Thyroid gland (tissue), 4 donors: ENCODE results near the gene FXYD1. TPM values are rescaled to one million over a fixed set of nuclear protein-coding genes. Genes with fewer than 3 reads are reported as not detected.

Source experiments
- DNase-seq, 2 donors: peaks; one replicate each; pipeline ENCODE4 v3.0.0-alpha.2; 2019
- H3K27ac ChIP-seq, 3 donors: fragments of 200-600 bp; sonication (generic); 1 replicate in 2 of 3; 2 replicates in 1 of 3; pipeline ENCODE4 v1.5.1; 2016 to 2019; ENCODE audit warnings: mild to moderate bottlenecking in 1 of 3, moderate library complexity in 1 of 3
- H3K27me3 ChIP-seq: fragments of 200-600 bp; sonication (generic); one replicate; pipeline ENCODE4 v1.5.1; 2019
- H3K36me3 ChIP-seq, 2 donors: fragments of 200-600 bp; sonication (generic); one replicate each; pipeline ENCODE4 v1.5.1; 2016 to 2019
- H3K4me1 ChIP-seq, 2 donors: fragments of 200-600 bp; sonication (generic); one replicate each; pipeline ENCODE4 v1.5.1; 2017 to 2019
- H3K4me3 ChIP-seq, 3 donors: fragments of 200-600 bp; sonication (generic); replicated peaks in 1 of 3; 1 replicate in 2 of 3; 2 replicates in 1 of 3; pipeline ENCODE4 v1.5.1; 2016; ENCODE audit warnings: mild to moderate bottlenecking in 1 of 3
- H3K9me3 ChIP-seq: fragments of 200-600 bp; sonication (generic); one replicate; pipeline ENCODE4 v1.5.1; 2017
- POLR2A ChIP-seq, 2 donors: fragments of 450-650 bp; IDR thresholded peaks; one replicate each; pipeline ENCODE4 v1.6.1; 2017; ENCODE audit warnings: antibody characterized with exemption in 2 of 2, mild to moderate bottlenecking in 2 of 2, moderate library complexity in 1 of 2
- WGBS, 2 donors: methylation state at CpG; one replicate each; pipeline ENCODE4 v1.1.5; 2017; 5-methylcytosine and 5-hydroxymethylcytosine counted together
- intact Hi-C: fragments of 100-400 bp; cut with DNase I; formaldehyde crosslinking; loops from one replicate; pipeline ENCODE4 v1.15.1; 2023
- total RNA-seq, 4 donors: library from RNA; depleted of rRNA; stranded (reverse); fragments of >200 nt; gene quantifications; one replicate each; pipeline ENCODE4 v1.2.3, GENCODE V29; 2016
- TF ChIP-seq, protein P1 (sequence below), 6 experiments: fragments of 200-600 bp in 3 of 6; fragments of 450-650 bp in 3 of 6; sonication (generic) in 3 of 6; IDR thresholded peaks; one replicate each; pipeline ENCODE4 v1.5.1; 2016 to 2019; ENCODE audit warnings: antibody characterized with exemption in 6 of 6, mild to moderate bottlenecking in 2 of 6, inconsistent platforms in 1 of 6, moderate library complexity in 1 of 6

The FXYD1 gene
- total RNA-seq, 4 donors from 2014 or later = 1.1 to 26.3 (median 8.8) TPM

DNA sequence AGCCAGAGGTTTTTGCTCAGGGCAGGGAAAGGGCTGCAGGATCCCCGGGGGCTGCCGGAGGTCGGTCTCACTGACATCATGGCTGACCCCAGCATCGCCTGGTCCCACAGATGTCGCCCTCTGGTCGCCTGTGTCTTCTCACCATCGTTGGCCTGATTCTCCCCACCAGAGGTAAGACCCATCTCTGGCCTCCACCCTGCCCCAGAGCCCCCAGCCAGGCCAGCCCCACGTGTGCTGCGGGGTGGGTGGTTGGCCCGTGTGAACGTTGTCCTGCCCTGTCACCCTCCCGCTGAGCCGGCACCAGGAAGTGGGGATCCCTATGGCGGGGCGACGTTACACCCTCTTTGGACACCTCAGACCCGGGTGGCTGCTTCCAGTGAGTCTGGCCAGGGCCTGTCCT lies 16.8 kb downstream of the FXYD1 start:
- Histone ChIP-seq H3K4me1 (peaks cover 5 to 16% of the 10 kb centered on the region in 2 donors), H3K27me3 (no peaks in the 10 kb centered on the region), H3K9me3 (no peaks in the 10 kb centered on the region), H3K27ac (peak overlapping the region in 2 of 3 donors; percentile 73 to 79), H3K4me3 (peak overlapping the region in 1 of 3 donors; percentile 45), H3K36me3 (no peaks in the 10 kb centered on the region)
- intact Hi-C loops = no loop called here
- WGBS, 2 donors = 30 to 53% methylated on average over 7 to 11 of the region's 17 CpGs
- no peak for DNase-seq
- TF ChIP-seq, protein P1, sequence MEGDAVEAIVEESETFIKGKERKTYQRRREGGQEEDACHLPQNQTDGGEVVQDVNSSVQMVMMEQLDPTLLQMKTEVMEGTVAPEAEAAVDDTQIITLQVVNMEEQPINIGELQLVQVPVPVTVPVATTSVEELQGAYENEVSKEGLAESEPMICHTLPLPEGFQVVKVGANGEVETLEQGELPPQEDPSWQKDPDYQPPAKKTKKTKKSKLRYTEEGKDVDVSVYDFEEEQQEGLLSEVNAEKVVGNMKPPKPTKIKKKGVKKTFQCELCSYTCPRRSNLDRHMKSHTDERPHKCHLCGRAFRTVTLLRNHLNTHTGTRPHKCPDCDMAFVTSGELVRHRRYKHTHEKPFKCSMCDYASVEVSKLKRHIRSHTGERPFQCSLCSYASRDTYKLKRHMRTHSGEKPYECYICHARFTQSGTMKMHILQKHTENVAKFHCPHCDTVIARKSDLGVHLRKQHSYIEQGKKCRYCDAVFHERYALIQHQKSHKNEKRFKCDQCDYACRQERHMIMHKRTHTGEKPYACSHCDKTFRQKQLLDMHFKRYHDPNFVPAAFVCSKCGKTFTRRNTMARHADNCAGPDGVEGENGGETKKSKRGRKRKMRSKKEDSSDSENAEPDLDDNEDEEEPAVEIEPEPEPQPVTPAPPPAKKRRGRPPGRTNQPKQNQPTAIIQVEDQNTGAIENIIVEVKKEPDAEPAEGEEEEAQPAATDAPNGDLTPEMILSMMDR (IDR thresholded peaks at IDR 0.05) = no peak
- no peak for TF ChIP-seq POLR2A (IDR thresholded peaks at IDR 0.05)

DNA sequence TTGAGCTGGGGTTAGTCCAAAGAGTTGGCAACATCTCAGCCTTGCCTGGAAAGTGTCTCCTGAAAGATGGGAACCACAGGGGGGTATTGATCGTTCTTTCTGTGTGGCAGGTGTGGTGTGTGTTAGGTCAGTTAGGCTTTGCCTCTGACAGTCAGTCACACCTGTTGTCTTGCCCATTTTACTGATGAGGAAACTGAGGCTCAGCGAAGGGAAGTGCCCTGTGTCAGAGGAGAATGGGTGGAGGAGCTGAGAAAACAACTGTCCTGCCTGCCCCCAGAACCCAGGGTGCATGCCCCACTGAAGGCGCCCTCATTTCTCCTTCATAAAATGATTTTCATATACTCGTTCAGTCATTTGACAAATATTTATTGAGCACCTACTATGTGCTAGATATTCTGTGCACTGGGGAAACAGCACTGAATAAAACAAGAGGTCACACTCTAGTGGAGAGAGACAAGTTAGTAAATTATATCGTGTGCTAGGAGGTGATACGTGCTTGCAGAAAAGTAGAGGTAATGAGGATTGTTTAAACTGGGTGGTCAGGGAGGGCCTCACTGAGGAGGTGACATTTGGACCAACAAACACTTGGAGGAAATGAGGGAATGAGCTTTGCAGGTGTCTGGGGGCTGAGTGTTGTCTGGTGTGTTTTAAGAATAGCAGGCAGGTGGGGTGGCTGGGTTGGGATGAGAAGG lies 17.5 kb downstream of the FXYD1 start:
- Histone ChIP-seq H3K4me3 (no peak overlapping the region), H3K9me3 (no peaks in the 10 kb centered on the region), H3K4me1 (peaks cover 5 to 16% of the 10 kb centered on the region in 2 donors), H3K27ac (no peak overlapping the region), H3K27me3 (no peaks in the 10 kb centered on the region), H3K36me3 (no peaks in the 10 kb centered on the region)
- no peak for TF ChIP-seq POLR2A (IDR thresholded peaks at IDR 0.05)
- TF ChIP-seq, protein P1 (IDR thresholded peaks at IDR 0.05) = no peak
- DNase-seq = no peak
- intact Hi-C loops = no loop called here
- WGBS, 2 donors = 92 to 93% methylated on average over 6 of the region's 6 CpGs

DNA sequence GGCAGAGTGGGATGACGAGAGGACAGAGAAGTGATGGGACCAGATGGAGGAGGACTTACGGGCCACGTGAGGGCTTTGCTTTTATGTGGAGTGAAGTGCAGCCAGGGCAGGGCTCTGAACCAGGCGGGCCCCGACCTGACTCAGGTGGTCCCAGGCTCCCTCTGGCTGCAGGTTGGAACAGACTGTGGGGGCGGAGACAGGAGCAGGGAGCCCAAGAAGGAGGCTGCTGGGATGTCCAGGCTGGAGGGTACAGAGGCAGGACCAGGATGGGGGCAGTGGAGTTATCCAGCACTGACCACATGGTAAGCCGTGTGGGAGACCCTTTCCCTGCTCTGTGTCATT lies 18.0 kb downstream of the FXYD1 start:
- WGBS, 2 donors = 80 to 81% methylated on average over 7 of the region's 7 CpGs
- no peak overlapping the region for H3K27ac ChIP-seq
- no peaks in the 10 kb centered on the region for H3K36me3 ChIP-seq
- no peak for TF ChIP-seq POLR2A (IDR thresholded peaks at IDR 0.05)
- TF ChIP-seq, protein P1 (IDR thresholded peaks at IDR 0.05) = no peak
- H3K4me3 ChIP-seq = no peak overlapping the region
- H3K4me1 ChIP-seq = peaks cover 5 to 16% of the 10 kb centered on the region in 2 donors
- DNase-seq = no peak
- no peaks in the 10 kb centered on the region for H3K9me3 ChIP-seq
- intact Hi-C loops = no loop called here
- H3K27me3 ChIP-seq = no peaks in the 10 kb centered on the region

DNA sequence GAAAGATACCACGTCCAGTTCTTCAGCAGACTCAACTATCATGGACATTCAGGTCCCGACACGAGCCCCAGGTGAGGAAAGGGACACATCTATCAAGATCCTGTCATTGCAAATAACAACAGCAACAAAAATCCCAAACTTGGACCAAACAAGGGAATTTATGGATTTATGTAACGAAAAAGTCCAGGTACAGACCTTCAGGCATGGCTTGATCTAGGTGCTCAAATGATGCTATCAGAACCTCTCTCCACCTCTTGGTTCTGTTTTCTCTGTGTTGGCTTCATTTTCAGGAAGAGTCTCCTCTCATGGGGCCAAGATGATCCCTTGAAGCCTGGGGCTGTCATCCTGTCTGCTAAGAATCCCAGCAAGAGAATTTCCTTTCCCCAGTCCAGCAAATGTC lies 18.8 kb downstream of the FXYD1 start:
- H3K27me3 ChIP-seq = no peaks in the 10 kb centered on the region
- no peaks in the 10 kb centered on the region for H3K36me3 ChIP-seq
- no peak for TF ChIP-seq POLR2A (IDR thresholded peaks at IDR 0.05)
- TF ChIP-seq, protein P1 (IDR thresholded peaks at IDR 0.05) = no peak
- no peak for DNase-seq
- no peaks in the 10 kb centered on the region for H3K9me3 ChIP-seq
- WGBS, 2 donors = 92 to 98% methylated on average over 4 of the region's 4 CpGs
- peaks cover 5 to 16% of the 10 kb centered on the region in 2 donors for H3K4me1 ChIP-seq
- intact Hi-C loops = no loop called here
- H3K27ac ChIP-seq = no peak overlapping the region
- H3K4me3 ChIP-seq = no peak overlapping the region

DNA sequence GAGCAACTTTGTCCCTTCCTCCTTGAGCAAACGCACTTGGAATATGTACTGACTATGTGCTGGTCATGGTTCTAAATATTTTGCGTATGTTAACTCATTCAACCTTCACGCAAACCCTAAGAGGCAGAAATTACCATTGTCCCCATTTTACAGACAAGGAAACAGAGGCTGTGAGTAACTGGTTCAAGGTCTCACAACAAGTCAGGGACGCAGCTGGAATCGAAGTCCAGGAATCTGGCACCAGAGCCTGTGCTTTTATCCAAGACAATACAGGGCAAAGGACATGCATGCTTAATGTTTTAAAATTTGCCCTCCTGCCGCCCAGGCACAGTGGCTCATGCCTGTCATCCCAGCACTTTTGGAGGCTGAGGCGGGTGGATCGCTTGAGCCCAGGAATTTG lies 21.0 kb downstream of the FXYD1 start:
- 81 to 89% methylated on average over 8 of the region's 8 CpGs for WGBS, 2 donors
- H3K27me3 ChIP-seq = no peaks in the 10 kb centered on the region
- H3K9me3 ChIP-seq = no peaks in the 10 kb centered on the region
- no peak overlapping the region for H3K27ac ChIP-seq
- peaks cover 0 to 4% of the 10 kb centered on the region in 2 donors for H3K4me1 ChIP-seq
- no peak for TF ChIP-seq POLR2A (IDR thresholded peaks at IDR 0.05)
- TF ChIP-seq, protein P1 (IDR thresholded peaks at IDR 0.05) = no peak
- DNase-seq = no peak
- peaks cover 0 to 4% of the 10 kb centered on the region in 2 donors for H3K36me3 ChIP-seq
- intact Hi-C loops = no loop called here
- no peak overlapping the region for H3K4me3 ChIP-seq
